Vagina (tissue), 2 donors: ENCODE data around the gene OR4N5. TPM values are rescaled to one million over a fixed set of nuclear protein-coding genes. Genes with fewer than 3 reads are reported as not detected.
"Not testable (repeated sequence)": the region's sequence is repeated elsewhere in the genome, so short reads cannot be mapped to it uniquely, and the experiment has no call there.

Experiments
- DNase-seq, 2 donors: peaks; one replicate each; pipeline ENCODE4 v3.0.0-alpha.2; 2017; ENCODE audit errors: extremely low spot score in 2 of 2
- H3K27ac ChIP-seq: fragments of 200-600 bp; sonication (generic); one replicate; pipeline ENCODE4 v1.5.1; 2019
- H3K27me3 ChIP-seq: fragments of 200-600 bp; sonication (generic); one replicate; pipeline ENCODE4 v1.5.1; 2019
- H3K36me3 ChIP-seq, 2 donors: fragments of 200-600 bp; sonication (generic); one replicate each; pipeline ENCODE4 v1.5.1; 2017 to 2019
- H3K4me1 ChIP-seq: fragments of 200-600 bp; sonication (generic); one replicate; pipeline ENCODE4 v1.5.1; 2019
- H3K4me3 ChIP-seq, 2 donors: fragments of 200-600 bp; sonication (generic); 1 replicate in 1 of 2; 2 replicates in 1 of 2; pipeline ENCODE4 v1.5.1; 2016 to 2019
- H3K9me3 ChIP-seq: fragments of 200-600 bp; sonication (generic); one replicate; pipeline ENCODE4 v1.5.1; 2019
- CTCF ChIP-seq, 3 experiments: fragments of 450-650 bp in 2 of 3; fragments of 200-600 bp in 1 of 3; sonication (generic) in 1 of 3; IDR thresholded peaks; one replicate each; pipeline ENCODE4 v1.5.1; 2017 to 2019; ENCODE audit warnings: antibody characterized with exemption in 3 of 3, mild to moderate bottlenecking in 2 of 3, moderate library complexity in 2 of 3
- POLR2A ChIP-seq, 2 donors: fragments of 450-650 bp; IDR thresholded peaks; one replicate each; pipeline ENCODE4 v1.6.1; 2017; ENCODE audit warnings: antibody characterized with exemption in 2 of 2, mild to moderate bottlenecking in 2 of 2, moderate library complexity in 2 of 2
- POLR2AphosphoS5 ChIP-seq, 2 donors: sonication (generic); formaldehyde crosslinking; IDR thresholded peaks; one replicate each; pipeline ENCODE4 v1.9.0; 2017; ENCODE audit warnings: antibody characterized with exemption in 2 of 2, mild to moderate bottlenecking in 2 of 2, low read depth in 1 of 2; ENCODE audit not compliant: insufficient read depth in 1 of 2
- intact Hi-C: fragments of 100-400 bp; cut with DNase I; formaldehyde crosslinking; loops from one replicate; pipeline ENCODE4 v1.15.1; 2023
- total RNA-seq: library from RNA; depleted of rRNA; stranded (reverse); fragments of >200 nt; gene quantifications from one replicate; pipeline ENCODE4 v1.2.3, GENCODE V29; 2016

OR4N5 gene
- not detected for total RNA-seq

GRCh38 chr14:20138520-20138919 is at the start of gene OR4N5:
TSS of gene OR4N5 (plus strand) at chr14:20138820. CDS start at chr14:20143736, 4,916 bp downstream.
- TF ChIP-seq POLR2A (IDR thresholded peaks at IDR 0.05): no peak
- TF ChIP-seq CTCF (IDR thresholded peaks at IDR 0.05): no peak
- no peak for TF ChIP-seq POLR2AphosphoS5 (IDR thresholded peaks at IDR 0.05; ENCODE audit: insufficient read depth in 1 of 2, low read depth in 1 of 2)
- Histone ChIP-seq H3K27me3 (no peaks in the 10 kb centered on the region), H3K36me3 (no peaks in the 10 kb centered on the region), H3K4me1 (no peaks in the 10 kb centered on the region), H3K9me3 (no peaks in the 10 kb centered on the region), H3K27ac (no peak within 1 kb of the TSS), H3K4me3 (no peak within 1 kb of the TSS)
- no peak for DNase-seq
- intact Hi-C loops: no loop called here

- Histone ChIP-seq H3K27ac (no peak overlapping the region), H3K27me3 (no peaks in the 10 kb centered on the region), H3K36me3 (no peaks in the 10 kb centered on the region), H3K4me3 (no peak overlapping the region), H3K9me3 (no peaks in the 10 kb centered on the region), H3K4me1 (no peaks in the 10 kb centered on the region)
- intact Hi-C loops: no loop called here
- TF ChIP-seq POLR2AphosphoS5 (IDR thresholded peaks at IDR 0.05; ENCODE audit: insufficient read depth in 1 of 2, low read depth in 1 of 2): no peak
- TF ChIP-seq CTCF (IDR thresholded peaks at IDR 0.05): no peak
- no peak for TF ChIP-seq POLR2A (IDR thresholded peaks at IDR 0.05)
- no peak for DNase-seq
Observed at GRCh38 chr14:20092050-20092449, 46.6 kb upstream of the OR4N5 start.

- no peaks in the 10 kb centered on the region for H3K27me3 ChIP-seq
- intact Hi-C loops: no loop called here
Observed at GRCh38 chr14:20093442-20093841, 45.2 kb upstream of the OR4N5 start.

DNA sequence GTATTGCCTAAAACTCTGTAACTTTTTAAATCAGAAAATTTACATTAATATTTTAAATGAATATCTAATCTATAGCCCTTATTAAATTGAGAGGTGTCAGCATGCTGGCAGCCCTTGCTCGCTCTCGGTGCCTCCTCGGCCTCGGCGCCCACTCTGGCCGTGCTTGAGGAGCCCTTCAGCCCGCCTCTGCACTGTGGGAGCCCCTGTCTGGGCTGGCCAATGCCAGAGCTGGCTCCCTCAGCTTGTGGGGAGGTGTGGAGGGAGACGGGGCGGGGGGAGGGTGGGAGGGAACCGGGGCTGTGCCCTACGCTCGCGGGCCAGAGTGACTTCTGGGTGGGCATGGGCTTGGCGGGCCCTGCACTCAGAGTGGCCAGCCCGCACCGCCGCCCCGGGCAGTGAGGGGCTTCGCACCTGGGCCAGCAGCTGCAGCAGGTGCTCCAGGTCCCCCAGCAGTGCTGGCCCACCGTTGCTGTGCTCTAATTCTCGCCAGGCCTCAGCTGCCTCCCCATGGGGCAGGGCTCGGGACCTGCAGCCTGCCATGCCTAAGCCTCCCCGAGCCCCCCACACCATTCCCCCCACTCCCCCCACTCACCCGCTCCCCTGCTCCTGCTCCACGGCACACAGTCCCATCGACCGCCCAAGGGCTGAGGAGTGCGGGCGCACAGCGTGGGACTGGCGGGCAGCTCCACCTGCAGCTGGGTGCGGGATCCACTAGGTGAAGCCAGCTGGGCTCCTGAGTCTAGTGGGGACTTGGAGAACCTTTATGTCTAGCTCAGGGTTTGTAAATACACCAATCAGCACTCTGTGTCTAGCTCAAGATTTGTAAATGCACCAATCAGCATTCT is 39.5 kb upstream of the OR4N5 start:
- DNase-seq, H3K4me1 ChIP-seq, intact Hi-C loops, H3K9me3 ChIP-seq, H3K27me3 ChIP-seq, H3K36me3 ChIP-seq, H3K27ac ChIP-seq, H3K4me3 ChIP-seq: not testable (repeated sequence)

More at GRCh38 chr14:20093442-20093841, 45.2 kb upstream of the OR4N5 start:
- Histone ChIP-seq H3K27ac (no peak overlapping the region), H3K4me3 (no peak overlapping the region), H3K4me1 (no peaks in the 10 kb centered on the region), H3K36me3 (no peaks in the 10 kb centered on the region), H3K9me3 (no peaks in the 10 kb centered on the region)
- no peak for TF ChIP-seq POLR2AphosphoS5 (IDR thresholded peaks at IDR 0.05; ENCODE audit: insufficient read depth in 1 of 2, low read depth in 1 of 2)
- TF ChIP-seq CTCF (IDR thresholded peaks at IDR 0.05): no peak
- no peak for TF ChIP-seq POLR2A (IDR thresholded peaks at IDR 0.05)
- DNase-seq: no peak

DNA sequence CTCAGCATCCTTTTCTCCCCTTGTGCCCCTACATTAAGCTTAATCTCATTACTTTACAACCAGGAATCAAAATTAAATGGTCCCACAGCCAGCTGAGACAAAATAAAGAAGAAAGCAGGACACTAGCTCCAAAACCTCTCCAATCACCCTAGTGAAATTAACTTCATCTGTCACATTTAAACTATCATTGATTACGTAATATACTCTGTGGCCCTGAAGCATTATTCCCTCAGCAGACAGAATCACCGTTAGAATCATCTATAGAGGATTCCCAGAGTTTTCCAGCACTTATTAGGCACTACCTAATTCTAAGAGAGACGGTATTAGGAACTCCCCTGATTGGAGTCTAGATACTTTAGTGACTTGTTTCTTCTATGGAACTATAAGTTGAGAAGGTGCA is 28.2 kb upstream of the OR4N5 start, which contains the start of gene OR4K17:
OR4K17 (plus strand) TSS at position 302 of the 400 bp plus-strand sequence. CDS start 6,761 bp downstream, outside the sequence.
- intact Hi-C loops: no loop called here
- H3K4me1 ChIP-seq: no peaks in the 10 kb centered on the region
- no peak within 1 kb of the TSS for H3K4me3 ChIP-seq
- TF ChIP-seq POLR2A (IDR thresholded peaks at IDR 0.05) (no peak), CTCF (IDR thresholded peaks at IDR 0.05) (no peak), POLR2AphosphoS5 (IDR thresholded peaks at IDR 0.05; ENCODE audit: insufficient read depth in 1 of 2, low read depth in 1 of 2) (no peak)
- no peak within 1 kb of the TSS for H3K27ac ChIP-seq
- no peaks in the 10 kb centered on the region for H3K27me3 ChIP-seq
- H3K36me3 ChIP-seq: no peaks in the 10 kb centered on the region
- no peak for DNase-seq
- H3K9me3 ChIP-seq: no peaks in the 10 kb centered on the region
